GDM1 (cell line): ENCODE data around the gene HDAC9.
"Not testable (repeated sequence)": the region's sequence is repeated elsewhere in the genome, so short reads cannot be mapped to it uniquely, and the experiment has no call there.

Source experiments
- DNase-seq: peaks from one replicate; lab custom pipeline; 2025; lab: John Stamatoyannopoulos, UW

The HDAC9 gene

GRCh38 chr7:18900803-18901202 lies 405.3 kb downstream of the HDAC9 start:
- no peak for DNase-seq

DNA sequence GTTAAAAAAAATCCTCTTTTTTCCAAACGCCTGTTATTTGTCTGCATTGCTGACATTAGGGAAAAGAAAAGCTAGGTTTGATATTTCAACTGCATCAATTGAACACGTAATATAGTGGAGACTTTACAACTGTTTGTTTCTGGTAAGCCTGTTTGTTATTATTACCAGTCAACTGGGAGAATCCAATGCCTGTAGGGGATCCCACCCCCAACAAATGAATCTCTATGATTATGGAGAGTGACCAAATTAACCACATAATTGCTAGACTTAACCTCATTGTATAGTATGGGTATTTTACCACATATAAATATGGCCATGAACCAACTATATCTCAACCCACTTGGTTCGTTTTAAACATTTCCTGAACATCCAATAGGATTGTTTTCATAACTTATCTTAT lies 405.8 kb downstream of the HDAC9 start:
- DNase-seq, result no peak

DNA sequence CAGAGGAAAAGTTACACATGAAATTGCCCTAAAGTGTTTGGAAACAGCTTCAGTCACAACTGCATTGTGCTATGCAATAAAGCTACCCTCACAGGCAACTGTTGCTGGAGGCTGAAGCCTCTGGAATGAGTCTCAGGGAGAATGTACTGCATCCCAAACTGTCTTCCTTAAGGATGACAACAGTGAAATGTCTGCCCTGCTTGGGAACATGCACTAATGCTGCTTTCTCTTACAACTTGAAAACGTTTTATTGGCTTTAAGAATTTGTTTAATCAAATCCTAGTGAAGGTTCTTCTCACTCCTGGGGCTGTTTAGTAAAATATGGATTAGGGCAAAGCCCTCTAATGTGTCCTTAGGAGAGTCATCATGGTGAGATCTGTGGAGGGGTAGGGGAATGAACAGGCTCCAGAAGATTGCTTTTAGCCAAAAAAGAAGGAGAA lies 406.5 kb downstream of the HDAC9 start:
- no peak for DNase-seq

DNA sequence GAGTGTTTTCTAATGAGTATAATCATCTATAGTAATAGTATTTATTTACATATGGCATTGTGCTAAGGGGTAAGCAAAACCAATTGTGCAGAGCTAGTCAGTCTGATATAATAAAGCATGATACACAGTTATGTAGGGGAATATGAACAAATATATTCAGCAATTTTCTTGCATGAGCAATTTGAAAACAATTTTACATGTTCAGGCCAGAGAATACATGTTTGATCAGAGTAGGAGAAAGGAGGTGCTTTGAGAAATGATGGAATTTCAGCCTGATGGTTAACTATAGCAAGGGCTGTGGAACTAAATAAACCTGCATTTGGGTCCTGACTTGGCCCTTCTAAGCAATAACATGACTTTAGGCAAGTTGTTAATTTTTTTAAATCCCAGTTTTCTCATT lies 407.3 kb downstream of the HDAC9 start:
- no peak for DNase-seq

DNA sequence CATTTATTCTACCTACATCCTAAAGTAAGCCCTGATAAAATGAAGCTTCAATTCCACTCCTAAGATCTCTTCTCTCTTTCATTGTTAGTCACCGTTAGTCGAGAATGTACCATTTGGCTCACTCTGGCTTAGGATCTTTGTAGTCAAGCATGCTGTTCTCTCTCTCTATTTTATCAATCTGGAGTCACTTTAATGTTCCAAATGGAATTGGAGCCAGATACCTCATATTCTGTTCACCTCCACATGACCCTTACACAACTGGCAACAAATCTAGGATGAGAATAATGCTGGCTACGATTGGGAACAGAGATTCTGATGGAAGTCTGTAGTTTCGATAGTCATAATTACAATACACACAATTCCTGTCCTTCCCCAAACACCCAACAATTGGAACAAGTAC lies 408.1 kb downstream of the HDAC9 start:
- DNase-seq, result no peak

DNA sequence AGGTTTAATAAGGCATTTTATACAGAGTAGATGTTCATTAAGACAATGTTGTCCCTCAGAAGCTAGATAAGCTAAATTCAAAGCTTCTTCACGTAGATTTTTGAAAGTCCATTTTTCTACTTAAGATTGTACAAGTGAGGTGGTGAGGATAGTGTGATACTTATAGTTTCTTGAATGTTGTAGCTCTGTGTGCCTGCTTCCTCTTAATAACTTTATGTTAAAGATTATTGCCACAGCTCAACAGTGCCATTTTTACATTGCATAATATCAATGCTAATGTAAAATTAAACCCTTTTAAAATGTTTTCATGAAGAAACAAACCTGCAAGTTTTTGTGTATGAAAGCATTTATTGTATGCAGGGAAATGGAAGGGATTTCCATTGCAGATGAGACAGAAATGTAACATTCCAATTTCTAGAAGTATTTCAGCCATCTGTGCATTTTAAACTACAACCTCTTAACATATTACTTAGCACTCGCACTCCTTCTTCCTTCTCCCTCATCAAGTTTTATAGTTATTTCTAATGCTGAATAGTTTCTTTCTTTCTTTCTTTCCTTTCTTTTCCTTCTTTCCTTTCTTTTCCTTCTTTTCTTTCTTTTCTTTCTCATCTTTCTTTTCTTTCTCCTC lies 409.9 kb downstream of the HDAC9 start:
- DNase-seq, result no peak

DNA sequence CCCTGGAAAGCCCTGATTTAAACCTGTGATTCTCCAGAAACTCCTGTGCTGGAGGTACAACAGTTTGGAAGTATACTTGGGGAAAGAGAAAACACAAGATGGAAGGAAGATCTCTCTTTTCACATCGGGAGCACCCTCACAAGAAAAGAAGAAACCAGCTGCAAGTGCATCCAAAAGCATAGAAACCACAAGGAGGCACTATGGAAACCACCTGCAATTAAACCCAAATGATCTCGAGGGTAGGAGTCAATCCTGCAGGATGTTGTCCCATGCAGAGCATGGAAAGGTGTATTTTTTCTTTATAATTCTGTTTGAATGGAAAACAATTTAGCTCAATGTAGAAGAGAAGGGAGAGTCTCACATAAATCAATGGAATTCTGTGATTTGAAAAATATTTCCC lies 411.4 kb downstream of the HDAC9 start:
- no peak for DNase-seq

- no peak for DNase-seq
Observed at GRCh38 chr7:18913106-18913505, 417.6 kb downstream of the HDAC9 start.

DNA sequence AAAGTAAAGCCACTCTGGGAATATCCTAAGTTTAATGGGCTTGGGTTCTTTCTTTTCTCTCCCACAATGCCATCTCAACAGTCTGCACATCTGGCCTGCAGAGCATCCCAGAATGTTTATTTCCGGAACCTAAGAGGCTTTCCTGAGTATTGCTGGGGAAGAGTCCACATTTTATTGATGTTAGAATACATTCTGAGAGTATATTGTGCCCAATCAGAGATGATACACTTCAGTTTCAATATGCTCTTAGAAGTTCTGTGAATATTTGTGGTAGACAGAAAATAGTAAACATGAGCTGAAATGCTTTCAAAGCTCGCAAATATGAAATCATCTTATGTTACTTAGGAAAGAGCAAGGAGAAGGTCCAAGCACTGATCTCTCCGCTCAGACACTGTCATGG lies 421.3 kb downstream of the HDAC9 start:
- DNase-seq, result no peak

DNA sequence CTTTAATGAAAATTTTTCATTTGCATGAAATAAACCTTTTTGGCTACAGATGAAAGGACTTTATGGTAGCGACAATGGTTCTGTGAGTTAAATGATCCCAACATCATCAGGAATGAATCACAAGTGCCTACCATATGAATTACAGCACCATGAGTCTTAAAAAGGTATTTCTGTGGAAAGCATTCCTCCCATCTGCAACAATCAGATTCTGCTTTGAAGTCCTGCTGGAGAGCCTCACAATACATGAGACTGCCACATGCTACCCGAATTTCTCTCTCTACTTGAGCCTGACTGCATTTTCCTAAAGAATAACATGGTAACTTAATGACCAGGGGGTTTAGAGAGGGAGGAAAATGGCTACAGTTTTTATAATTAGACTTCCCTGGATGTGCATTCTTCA lies 431.6 kb downstream of the HDAC9 start:
- DNase-seq, result no peak

DNA sequence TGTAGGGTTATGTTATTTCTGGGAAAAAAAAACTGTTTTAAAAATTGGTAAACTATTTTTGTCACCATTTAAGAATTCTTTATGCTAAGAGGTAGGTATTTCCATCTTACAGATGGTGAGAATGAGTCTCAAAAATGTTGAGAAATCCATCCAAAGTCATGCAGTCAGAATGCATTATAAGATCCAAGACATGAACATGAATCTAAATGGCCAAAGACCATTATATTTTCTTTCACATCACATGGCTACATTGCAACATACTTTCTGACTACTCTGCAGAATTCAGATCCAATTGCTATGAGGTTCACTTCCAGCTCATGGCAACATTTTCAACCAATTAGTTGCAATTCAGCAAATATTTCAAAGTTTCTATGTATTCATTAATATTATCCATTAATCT lies 440.7 kb downstream of the HDAC9 start:
- no peak for DNase-seq

DNA sequence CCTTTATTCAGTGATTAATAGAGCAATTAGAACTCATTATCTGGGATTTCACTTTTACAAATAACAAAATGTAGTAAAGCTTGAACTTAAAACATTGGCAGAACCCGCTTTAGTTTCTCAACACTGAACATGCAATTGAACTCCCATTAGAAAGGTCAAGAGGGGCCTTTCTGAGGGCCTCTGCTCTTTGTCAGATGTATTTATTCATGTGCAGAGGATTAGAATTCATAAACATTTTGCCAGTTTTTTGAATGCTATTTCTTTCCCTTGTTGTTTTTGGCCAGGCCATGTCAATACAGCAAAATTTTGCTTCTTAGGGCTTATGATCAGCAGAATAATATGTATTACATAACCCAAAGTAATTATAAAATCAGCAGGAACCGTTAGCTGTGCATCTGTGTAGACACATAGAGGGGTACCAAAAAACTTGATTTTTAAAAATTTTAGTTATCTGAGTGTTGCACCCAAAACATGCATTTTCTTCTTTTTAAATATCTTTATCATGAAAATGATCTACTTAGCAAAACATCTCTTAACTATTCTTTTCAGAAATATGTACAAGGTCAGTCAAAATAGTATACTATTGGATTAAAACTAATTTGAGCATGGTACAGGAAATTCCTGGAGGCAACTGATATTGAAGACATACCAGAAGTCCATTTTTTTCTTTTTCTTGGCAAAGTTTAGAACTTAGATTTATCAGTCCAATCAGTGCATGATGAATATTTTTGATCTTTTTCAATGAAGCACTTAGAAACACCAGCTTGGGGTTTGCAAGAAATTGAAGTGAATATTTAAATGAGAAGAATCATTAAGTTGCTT lies 444.4 kb downstream of the HDAC9 start:
- no peak for DNase-seq

GRCh38 chr7:18940593-18941134 lies 445.1 kb downstream of the HDAC9 start:
- no peak for DNase-seq

GRCh38 chr7:18941207-18941606 lies 445.7 kb downstream of the HDAC9 start:
- DNase-seq, result no peak

GRCh38 chr7:18948521-18948920 lies 453.0 kb downstream of the HDAC9 start:
- no peak for DNase-seq

DNA sequence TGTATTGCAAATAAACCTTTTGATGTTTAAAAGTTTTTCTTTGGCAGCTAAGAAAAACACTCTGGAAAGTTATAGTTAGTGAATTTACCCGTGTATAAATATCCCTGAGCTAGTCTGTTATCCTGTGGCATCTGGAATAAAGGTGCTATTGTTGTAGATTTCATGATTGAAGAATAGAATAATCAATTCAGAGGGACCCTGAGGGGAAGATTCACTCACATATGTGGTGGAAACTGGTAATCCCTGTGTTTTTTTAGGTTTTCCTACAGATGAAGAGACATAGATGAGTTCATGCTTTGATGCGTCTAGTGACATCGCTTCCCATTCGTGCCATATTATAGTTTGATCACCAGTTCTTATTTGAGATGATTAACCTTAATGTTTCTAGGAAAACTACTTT lies 457.3 kb downstream of the HDAC9 start:
- no peak for DNase-seq

DNA sequence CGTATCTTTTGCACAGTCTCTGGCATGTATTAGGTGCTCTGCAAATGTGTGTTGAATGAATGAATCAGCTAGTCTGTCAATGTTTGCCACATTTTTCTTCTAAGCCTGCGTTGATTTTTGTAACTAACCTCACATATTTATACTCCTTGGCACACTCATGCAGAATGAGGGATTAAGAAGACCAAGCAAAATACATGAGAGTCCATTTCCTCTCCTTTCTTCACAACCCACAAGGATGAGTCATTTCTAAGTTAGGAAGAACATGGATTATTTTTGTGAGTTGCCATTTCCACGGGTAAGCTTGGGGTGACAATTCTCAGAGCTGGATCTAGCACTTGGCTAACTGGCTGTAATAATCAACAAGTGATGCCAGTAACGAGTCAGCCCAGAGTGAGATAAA lies 463.1 kb downstream of the HDAC9 start:
- no peak for DNase-seq

- DNase-seq, result no peak
Observed at GRCh38 chr7:18960725-18961124, 465.2 kb downstream of the HDAC9 start.

DNA sequence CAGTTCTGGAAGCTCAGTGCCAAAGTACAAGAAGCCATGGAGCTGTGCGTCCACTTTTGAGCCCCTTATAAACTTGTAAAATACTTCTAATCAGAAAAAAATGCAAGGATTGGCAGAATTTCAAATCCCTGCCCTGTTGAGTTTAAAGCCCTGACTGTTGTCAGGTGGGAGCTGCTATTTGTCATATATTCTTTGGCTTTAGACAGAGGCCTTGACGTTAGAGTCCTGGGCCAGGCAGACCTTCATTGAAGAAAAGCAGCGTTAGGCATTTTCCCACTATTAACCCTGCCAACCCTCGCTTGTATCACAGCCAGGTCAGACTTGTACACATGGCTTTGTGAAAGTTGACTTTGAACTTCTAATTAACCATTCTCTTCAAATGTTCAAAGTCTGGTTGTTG lies 466.5 kb downstream of the HDAC9 start:
- no peak for DNase-seq

DNA sequence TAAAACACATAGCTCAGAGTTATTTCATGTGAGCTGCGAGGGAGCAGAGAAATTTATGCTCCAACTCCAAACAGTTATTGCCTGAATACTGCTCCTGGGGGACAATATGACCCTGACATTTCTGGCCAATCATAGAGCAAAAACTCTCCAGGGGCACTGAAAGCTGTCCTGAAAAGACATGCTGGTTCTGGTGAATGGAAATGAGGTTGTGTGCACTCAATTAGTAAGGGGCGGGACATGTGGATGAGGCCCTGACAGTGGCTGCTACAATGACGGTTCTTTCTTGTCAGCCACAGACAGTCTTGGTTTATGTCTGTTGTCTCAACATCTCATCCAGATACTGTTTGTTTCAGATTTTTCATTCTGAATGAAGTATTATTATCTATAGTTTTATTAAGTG lies 470.1 kb downstream of the HDAC9 start:
- no peak for DNase-seq

DNA sequence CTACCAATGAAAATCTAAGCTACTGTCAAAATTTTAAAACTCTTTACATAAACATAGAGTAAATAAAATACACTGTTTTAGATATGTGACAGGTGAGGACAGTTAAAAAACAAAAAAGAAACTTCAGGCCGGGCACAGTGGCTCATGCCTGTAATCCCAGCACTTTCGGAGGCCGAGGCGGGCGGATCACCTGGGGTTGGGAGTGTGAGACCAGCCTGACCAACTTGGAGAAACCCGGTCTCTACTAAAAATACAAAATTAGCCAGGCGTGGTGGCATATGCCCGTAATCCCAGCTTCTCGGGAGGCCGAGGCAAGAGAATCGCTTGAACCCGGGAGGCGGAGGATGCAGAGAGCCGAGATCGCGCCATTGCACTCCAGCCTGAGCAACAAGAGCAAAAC lies 472.2 kb downstream of the HDAC9 start:
- DNase-seq, result not testable (repeated sequence)

DNA sequence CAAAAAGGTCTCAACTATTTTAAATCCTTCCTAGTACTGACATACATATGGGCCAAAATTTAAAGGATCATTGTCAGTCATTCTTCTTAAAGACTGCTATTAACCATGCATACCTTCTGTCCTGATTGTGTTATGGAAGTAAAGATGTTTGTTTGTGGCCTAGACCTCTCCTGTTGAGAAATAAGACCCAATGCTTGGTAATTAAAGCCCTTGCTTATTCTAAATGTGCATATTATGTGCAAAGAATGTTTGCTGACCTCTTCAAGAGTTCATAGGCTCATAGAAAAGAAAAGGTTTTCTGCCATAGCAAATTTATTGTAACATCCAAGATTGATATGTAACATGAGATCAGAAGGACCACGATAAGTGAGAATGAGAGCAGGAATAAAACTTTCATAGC lies 476.3 kb downstream of the HDAC9 start:
- DNase-seq, result no peak

GRCh38 chr7:18974803-18975202 lies 479.3 kb downstream of the HDAC9 start:
- DNase-seq, result no peak

DNA sequence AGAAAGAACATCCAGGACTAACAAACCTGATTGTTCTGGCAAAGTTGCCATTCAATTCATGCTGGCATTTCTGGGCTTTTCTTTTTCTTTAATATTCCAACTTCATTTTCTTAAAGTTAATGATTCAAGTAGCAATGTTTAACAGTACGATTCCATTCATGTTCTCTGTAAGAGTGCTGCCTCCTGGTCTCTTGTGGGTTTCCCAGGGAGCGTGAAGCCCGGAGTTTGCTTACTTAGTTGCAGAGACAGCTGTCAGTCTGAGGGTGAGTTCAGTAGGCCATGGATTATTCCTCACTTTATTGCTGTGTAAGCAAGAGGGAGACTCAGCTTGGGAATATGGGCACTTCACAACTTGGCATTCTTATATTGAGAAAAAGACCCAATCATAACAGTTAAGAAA lies 479.7 kb downstream of the HDAC9 start:
- no peak for DNase-seq
